ENCODE results near the gene CSRNP2. TPM values are rescaled to one million over a fixed set of nuclear protein-coding genes. Genes with fewer than 3 reads are reported as not detected.

CSRNP2 gene
- total and polyA plus RNA-seq, 4 donors, result 6.1 to 34.5 (median 25.6) TPM

DNA sequence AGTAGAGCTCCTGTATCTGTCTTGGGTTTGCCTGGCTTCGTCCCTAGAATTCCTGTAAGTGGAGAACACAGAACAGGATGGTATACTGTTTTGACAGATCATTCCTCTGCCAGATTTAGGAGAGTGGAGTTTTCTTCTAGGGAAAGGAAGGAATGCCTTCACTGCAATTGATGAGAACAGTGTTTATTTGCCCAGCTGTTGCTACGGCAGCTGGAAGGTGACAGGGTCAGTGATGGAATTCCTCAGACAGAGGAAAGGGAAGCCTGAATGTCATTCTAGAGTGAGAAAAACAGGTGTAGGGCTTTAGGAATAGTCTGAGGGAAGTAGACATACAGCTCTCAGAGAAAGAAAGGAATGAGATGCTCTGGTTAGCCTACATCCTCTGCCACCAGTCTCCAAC lies 11.7 kb downstream of the CSRNP2 start:
- Histone ChIP-seq H3K4me1 (ENCODE audit: control insufficient read depth in 1 of 2, insufficient read depth in 2 of 2, low read length in 2 of 2) (no peaks in the 10 kb centered on the region), H3K9me3 (ENCODE audit: control insufficient read depth, low read length) (no peaks in the 10 kb centered on the region), H3K36me3 (ENCODE audit: control insufficient read depth in 1 of 2, insufficient read depth in 2 of 2, low read length in 1 of 2) (peaks cover 11 to 13% of the 10 kb centered on the region in 2 donors), H3K27me3 (ENCODE audit: control insufficient read depth in 1 of 2, insufficient read depth in 2 of 2, low read length in 1 of 2) (no peaks in the 10 kb centered on the region), H3K4me3 (ENCODE audit: low read length in 2 of 2) (no peak overlapping the region), H3K27ac (ENCODE audit: low read depth in 1 of 2, low read length in 2 of 2) (no peak overlapping the region)
- DNase-seq, result no peak
- 81 to 83% methylated on average over 2 of the region's 2 CpGs for WGBS, 2 donors
- ATAC-seq (ENCODE audit: low FRiP score), result no peak
- intact Hi-C loops (cut with DNase I), result no loop called here

- intact Hi-C loops (cut with DNase I), result no loop called here
- no peak for DNase-seq
- WGBS, 2 donors, result 88 to 91% methylated on average over 3 of the region's 3 CpGs
- Histone ChIP-seq H3K9me3 (ENCODE audit: control insufficient read depth, low read length) (no peaks in the 10 kb centered on the region), H3K27me3 (ENCODE audit: control insufficient read depth in 1 of 2, insufficient read depth in 2 of 2, low read length in 1 of 2) (no peaks in the 10 kb centered on the region), H3K4me1 (ENCODE audit: control insufficient read depth in 1 of 2, insufficient read depth in 2 of 2, low read length in 2 of 2) (no peaks in the 10 kb centered on the region), H3K36me3 (ENCODE audit: control insufficient read depth in 1 of 2, insufficient read depth in 2 of 2, low read length in 1 of 2) (peaks cover 11 to 17% of the 10 kb centered on the region in 2 donors), H3K27ac (ENCODE audit: low read depth in 1 of 2, low read length in 2 of 2) (no peak overlapping the region), H3K4me3 (ENCODE audit: low read length in 2 of 2) (no peak overlapping the region)
- no peak for ATAC-seq (ENCODE audit: low FRiP score)
Measured at GRCh38 chr12:51070004-51070403, 13.4 kb downstream of the CSRNP2 start.

DNA sequence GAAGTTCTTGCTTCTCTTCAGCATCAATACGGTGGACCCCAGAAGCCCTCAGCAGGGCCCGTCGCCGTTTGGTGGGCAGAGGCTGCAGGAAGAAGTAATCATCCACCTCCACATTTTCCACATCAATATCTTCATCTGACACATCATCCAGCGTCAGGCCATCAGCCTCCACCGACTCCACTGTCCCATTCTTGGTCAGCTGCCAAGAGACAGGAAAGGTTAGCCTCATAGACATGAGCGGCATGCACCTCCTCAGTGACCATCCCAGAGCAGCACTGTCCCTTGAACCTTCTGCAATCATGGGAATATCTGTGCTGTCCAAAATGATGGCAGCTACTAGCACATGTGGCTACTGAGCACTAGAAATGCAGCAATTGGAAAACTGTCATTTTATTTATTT lies 15.6 kb downstream of the CSRNP2 start:
- H3K9me3 ChIP-seq (ENCODE audit: control insufficient read depth, low read length), result no peaks in the 10 kb centered on the region
- H3K4me1 ChIP-seq (ENCODE audit: control insufficient read depth in 1 of 2, insufficient read depth in 2 of 2, low read length in 2 of 2), result no peaks in the 10 kb centered on the region
- H3K4me3 ChIP-seq (ENCODE audit: low read length in 2 of 2), result no peak overlapping the region
- H3K27me3 ChIP-seq (ENCODE audit: control insufficient read depth in 1 of 2, insufficient read depth in 2 of 2, low read length in 1 of 2), result no peaks in the 10 kb centered on the region
- H3K27ac ChIP-seq (ENCODE audit: low read depth in 1 of 2, low read length in 2 of 2), result no peak overlapping the region
- intact Hi-C loops (cut with DNase I), result no loop called here
- no peak for ATAC-seq (ENCODE audit: low FRiP score)
- H3K36me3 ChIP-seq (ENCODE audit: control insufficient read depth in 1 of 2, insufficient read depth in 2 of 2, low read length in 1 of 2), result peaks cover 14 to 25% of the 10 kb centered on the region in 2 donors
- WGBS, 2 donors, result 72 to 87% methylated on average over 7 of the region's 7 CpGs
- DNase-seq, result no peak

DNA sequence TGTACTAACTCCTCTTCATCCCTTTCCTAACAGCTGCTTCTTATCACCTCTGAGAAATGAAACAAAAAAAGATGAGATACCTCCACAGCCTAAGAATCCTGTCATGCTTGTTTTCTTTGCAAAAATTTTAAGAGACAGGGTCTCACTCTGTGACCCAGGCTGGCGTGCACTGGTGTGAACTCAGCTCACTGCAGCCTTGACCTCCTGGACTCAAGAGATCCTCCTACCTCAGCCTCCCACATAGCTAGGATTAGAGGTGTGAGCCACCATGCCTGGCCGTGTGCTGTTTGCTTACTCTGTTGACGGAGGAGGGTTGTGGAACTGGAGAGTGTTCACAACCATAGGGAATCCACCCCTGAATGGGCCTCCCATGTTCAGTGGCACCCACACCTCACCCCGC lies 16.2 kb downstream of the CSRNP2 start:
- Histone ChIP-seq H3K4me1 (ENCODE audit: control insufficient read depth in 1 of 2, insufficient read depth in 2 of 2, low read length in 2 of 2) (no peaks in the 10 kb centered on the region), H3K27me3 (ENCODE audit: control insufficient read depth in 1 of 2, insufficient read depth in 2 of 2, low read length in 1 of 2) (no peaks in the 10 kb centered on the region), H3K27ac (ENCODE audit: low read depth in 1 of 2, low read length in 2 of 2) (no peak overlapping the region), H3K36me3 (ENCODE audit: control insufficient read depth in 1 of 2, insufficient read depth in 2 of 2, low read length in 1 of 2) (peaks cover 10 to 25% of the 10 kb centered on the region in 2 donors), H3K9me3 (ENCODE audit: control insufficient read depth, low read length) (no peaks in the 10 kb centered on the region), H3K4me3 (ENCODE audit: low read length in 2 of 2) (no peak overlapping the region)
- intact Hi-C loops (cut with DNase I), result no loop called here
- ATAC-seq (ENCODE audit: low FRiP score) (no peak), DNase-seq (no peak)
- WGBS, 2 donors, result 90 to 91% methylated on average over 4 of the region's 4 CpGs

DNA sequence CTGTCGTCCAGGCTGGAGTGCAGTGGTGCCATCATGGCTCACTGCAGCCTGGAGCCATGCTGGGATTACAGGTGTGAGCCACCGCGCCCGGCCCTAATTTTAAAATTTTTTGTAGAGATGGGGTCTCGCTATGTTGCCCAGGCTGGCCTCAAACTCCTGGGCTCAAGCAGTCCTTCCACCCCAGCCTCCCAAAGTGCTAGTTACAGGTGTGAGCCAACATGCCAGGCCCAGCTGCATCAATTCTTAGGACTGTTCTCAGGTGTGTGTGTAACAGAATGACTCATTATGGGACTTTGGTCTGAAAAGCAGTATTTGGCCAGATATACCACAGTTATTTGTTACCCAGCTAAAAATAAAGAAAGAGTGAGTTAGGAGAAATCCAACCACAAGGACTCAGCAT lies 17.9 kb downstream of the CSRNP2 start:
- H3K27ac ChIP-seq (ENCODE audit: low read depth in 1 of 2, low read length in 2 of 2), result no peak overlapping the region
- no peak for ATAC-seq (ENCODE audit: low FRiP score)
- no peaks in the 10 kb centered on the region for H3K4me1 ChIP-seq (ENCODE audit: control insufficient read depth in 1 of 2, insufficient read depth in 2 of 2, low read length in 2 of 2)
- H3K27me3 ChIP-seq (ENCODE audit: control insufficient read depth in 1 of 2, insufficient read depth in 2 of 2, low read length in 1 of 2), result no peaks in the 10 kb centered on the region
- peaks cover 8 to 21% of the 10 kb centered on the region in 2 donors for H3K36me3 ChIP-seq (ENCODE audit: control insufficient read depth in 1 of 2, insufficient read depth in 2 of 2, low read length in 1 of 2)
- intact Hi-C loops (cut with DNase I), result no loop called here
- no peak for DNase-seq
- H3K4me3 ChIP-seq (ENCODE audit: low read length in 2 of 2), result no peak overlapping the region
- WGBS, 2 donors, result 91 to 93% methylated on average over 5 of the region's 5 CpGs
- no peaks in the 10 kb centered on the region for H3K9me3 ChIP-seq (ENCODE audit: control insufficient read depth, low read length)

GRCh38 chr12:51062631-51063397 lies 20.6 kb downstream of the CSRNP2 start:
- DNase-seq (no peak), ATAC-seq (ENCODE audit: low FRiP score) (no peak)
- H3K4me1 ChIP-seq (ENCODE audit: control insufficient read depth in 1 of 2, insufficient read depth in 2 of 2, low read length in 2 of 2), result no peaks in the 10 kb centered on the region
- H3K9me3 ChIP-seq (ENCODE audit: control insufficient read depth, low read length), result no peaks in the 10 kb centered on the region
- no peaks in the 10 kb centered on the region for H3K27me3 ChIP-seq (ENCODE audit: control insufficient read depth in 1 of 2, insufficient read depth in 2 of 2, low read length in 1 of 2)
- H3K4me3 ChIP-seq (ENCODE audit: low read length in 2 of 2), result no peak overlapping the region
- H3K27ac ChIP-seq (ENCODE audit: low read depth in 1 of 2, low read length in 2 of 2), result no peak overlapping the region
- intact Hi-C loops (cut with DNase I), result no loop called here
- WGBS, 2 donors, result 64 to 69% methylated on average over 9 of the region's 9 CpGs
- H3K36me3 ChIP-seq (ENCODE audit: control insufficient read depth in 1 of 2, insufficient read depth in 2 of 2, low read length in 1 of 2), result peaks cover 14 to 21% of the 10 kb centered on the region in 2 donors

GRCh38 chr12:51059086-51059485 lies 24.3 kb downstream of the CSRNP2 start:
- Histone ChIP-seq H3K27ac (ENCODE audit: low read depth in 1 of 2, low read length in 2 of 2) (no peak overlapping the region), H3K4me1 (ENCODE audit: control insufficient read depth in 1 of 2, insufficient read depth in 2 of 2, low read length in 2 of 2) (no peaks in the 10 kb centered on the region), H3K9me3 (ENCODE audit: control insufficient read depth, low read length) (no peaks in the 10 kb centered on the region), H3K4me3 (ENCODE audit: low read length in 2 of 2) (no peak overlapping the region), H3K36me3 (ENCODE audit: control insufficient read depth in 1 of 2, insufficient read depth in 2 of 2, low read length in 1 of 2) (peaks cover 14 to 18% of the 10 kb centered on the region in 2 donors), H3K27me3 (ENCODE audit: control insufficient read depth in 1 of 2, insufficient read depth in 2 of 2, low read length in 1 of 2) (no peaks in the 10 kb centered on the region)
- DNase-seq, result no peak
- 74 to 76% methylated on average over 7 of the region's 7 CpGs for WGBS, 2 donors
- ATAC-seq (ENCODE audit: low FRiP score), result no peak
- intact Hi-C loops (cut with DNase I), result no loop called here

DNA sequence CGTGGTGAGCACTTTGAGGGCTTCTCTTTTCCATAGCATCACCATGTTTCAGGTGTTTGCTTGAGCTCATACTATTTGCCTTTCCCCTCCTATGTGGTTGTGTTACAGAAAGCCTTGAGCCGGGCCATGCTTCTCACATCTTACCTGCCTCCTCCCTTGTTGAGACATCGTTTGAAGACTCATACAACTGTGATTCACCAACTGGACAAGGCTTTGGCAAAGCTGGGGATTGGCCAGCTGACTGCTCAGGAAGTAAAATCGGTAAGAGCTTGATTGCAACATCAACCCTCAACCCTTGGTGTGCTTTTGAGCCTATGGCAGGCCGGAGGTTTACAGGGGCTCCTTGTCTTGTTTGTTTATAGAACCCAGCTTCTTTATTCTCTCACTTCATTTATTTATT lies 27.2 kb downstream of the CSRNP2 start:
- ATAC-seq (ENCODE audit: low FRiP score), result no peak

DNA sequence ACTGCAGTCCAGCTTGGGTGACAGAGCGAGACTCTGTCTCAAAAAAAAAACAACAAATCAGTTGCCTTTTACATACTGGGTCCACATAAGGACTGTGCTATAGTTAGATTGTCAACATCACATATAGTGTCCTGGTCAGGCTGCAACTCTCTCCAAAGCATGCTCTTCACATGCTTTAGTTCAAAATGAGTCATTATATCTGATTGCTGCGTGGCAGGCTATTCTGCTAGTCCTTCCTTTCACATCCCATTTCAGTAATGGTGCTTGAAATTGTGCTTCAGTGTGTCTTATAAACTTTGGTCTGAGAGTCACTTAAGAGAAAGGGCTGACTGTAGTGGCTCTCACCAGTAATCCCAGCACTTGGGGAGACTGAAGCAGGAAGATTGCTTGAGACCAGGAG lies 28.3 kb downstream of the CSRNP2 start:
- H3K27ac ChIP-seq (ENCODE audit: low read depth in 1 of 2, low read length in 2 of 2), result no peak overlapping the region
- H3K9me3 ChIP-seq (ENCODE audit: control insufficient read depth, low read length), result no peaks in the 10 kb centered on the region
- no peaks in the 10 kb centered on the region for H3K27me3 ChIP-seq (ENCODE audit: control insufficient read depth in 1 of 2, insufficient read depth in 2 of 2, low read length in 1 of 2)
- no peak overlapping the region for H3K4me3 ChIP-seq (ENCODE audit: low read length in 2 of 2)
- peaks cover 6 to 13% of the 10 kb centered on the region in 2 donors for H3K36me3 ChIP-seq (ENCODE audit: control insufficient read depth in 1 of 2, insufficient read depth in 2 of 2, low read length in 1 of 2)
- ATAC-seq (ENCODE audit: low FRiP score) (no peak), DNase-seq (no peak)
- H3K4me1 ChIP-seq (ENCODE audit: control insufficient read depth in 1 of 2, insufficient read depth in 2 of 2, low read length in 2 of 2), result no peaks in the 10 kb centered on the region
- 90% methylated on average over 2 of the region's 2 CpGs for WGBS, 2 donors
- intact Hi-C loops (cut with DNase I), result no loop called here

More for the DNA sequence above, 27.2 kb downstream of the CSRNP2 start:
- WGBS, 2 donors, result 88 to 93% methylated on average over 5 of the region's 5 CpGs
- Histone ChIP-seq H3K27ac (ENCODE audit: low read depth in 1 of 2, low read length in 2 of 2) (no peak overlapping the region), H3K4me1 (ENCODE audit: control insufficient read depth in 1 of 2, insufficient read depth in 2 of 2, low read length in 2 of 2) (no peaks in the 10 kb centered on the region), H3K9me3 (ENCODE audit: control insufficient read depth, low read length) (no peaks in the 10 kb centered on the region), H3K36me3 (ENCODE audit: control insufficient read depth in 1 of 2, insufficient read depth in 2 of 2, low read length in 1 of 2) (peaks cover 6 to 13% of the 10 kb centered on the region in 2 donors), H3K4me3 (ENCODE audit: low read length in 2 of 2) (no peak overlapping the region), H3K27me3 (ENCODE audit: control insufficient read depth in 1 of 2, insufficient read depth in 2 of 2, low read length in 1 of 2) (no peaks in the 10 kb centered on the region)
- intact Hi-C loops (cut with DNase I), result no loop called here
- DNase-seq, result no peak

Data from aorta (tissue), 5 donors.